Measurements from ENCODE around the gene TMPRSS4. TPM values are rescaled to one million over a fixed set of nuclear protein-coding genes. Genes with fewer than 3 reads are reported as not detected.

TMPRSS4 gene
- total and polyA plus RNA-seq, 4 donors: 4.8 to 10.1 (median 8.7) TPM

- TF ChIP-seq, protein P1, sequence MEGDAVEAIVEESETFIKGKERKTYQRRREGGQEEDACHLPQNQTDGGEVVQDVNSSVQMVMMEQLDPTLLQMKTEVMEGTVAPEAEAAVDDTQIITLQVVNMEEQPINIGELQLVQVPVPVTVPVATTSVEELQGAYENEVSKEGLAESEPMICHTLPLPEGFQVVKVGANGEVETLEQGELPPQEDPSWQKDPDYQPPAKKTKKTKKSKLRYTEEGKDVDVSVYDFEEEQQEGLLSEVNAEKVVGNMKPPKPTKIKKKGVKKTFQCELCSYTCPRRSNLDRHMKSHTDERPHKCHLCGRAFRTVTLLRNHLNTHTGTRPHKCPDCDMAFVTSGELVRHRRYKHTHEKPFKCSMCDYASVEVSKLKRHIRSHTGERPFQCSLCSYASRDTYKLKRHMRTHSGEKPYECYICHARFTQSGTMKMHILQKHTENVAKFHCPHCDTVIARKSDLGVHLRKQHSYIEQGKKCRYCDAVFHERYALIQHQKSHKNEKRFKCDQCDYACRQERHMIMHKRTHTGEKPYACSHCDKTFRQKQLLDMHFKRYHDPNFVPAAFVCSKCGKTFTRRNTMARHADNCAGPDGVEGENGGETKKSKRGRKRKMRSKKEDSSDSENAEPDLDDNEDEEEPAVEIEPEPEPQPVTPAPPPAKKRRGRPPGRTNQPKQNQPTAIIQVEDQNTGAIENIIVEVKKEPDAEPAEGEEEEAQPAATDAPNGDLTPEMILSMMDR (IDR thresholded peaks at IDR 0.05; ENCODE audit: control extremely low read depth, extremely low read depth): no peak
- DNase-seq (no peak), ATAC-seq (ENCODE audit: insufficient read depth, low FRiP score) (no peak)
- Histone ChIP-seq H3K27ac (ENCODE audit: low read depth in 1 of 2, low read length in 1 of 2) (no peak overlapping the region), H3K4me3 (no peak overlapping the region), H3K27me3 (ENCODE audit: control insufficient read depth in 3 of 3, insufficient read depth in 3 of 3, low read length in 2 of 3) (peaks cover 0 to 58% (median 32%) of the 10 kb centered on the region in 3 donors), H3K9ac (ENCODE audit: insufficient read depth in 1 of 2, low read length in 2 of 2) (no peak overlapping the region), H3K9me3 (ENCODE audit: control insufficient read depth in 4 of 4, insufficient read depth in 3 of 4, low read length in 3 of 4) (peaks cover 0 to 2% (median 0%) of the 10 kb centered on the region in 4 donors), H3K36me3 (ENCODE audit: control insufficient read depth in 4 of 4, insufficient read depth in 4 of 4, low read length in 4 of 4) (no peaks in the 10 kb centered on the region), H3K4me1 (ENCODE audit: control insufficient read depth in 5 of 5, insufficient read depth in 5 of 5, low read length in 5 of 5) (peaks cover 0 to 49% (median 14%) of the 10 kb centered on the region in 5 donors)
- 80 to 82% methylated on average over 11 of the region's 11 CpGs for WGBS, 2 donors
Measured at GRCh38 chr11:118153976-118154375, 77.1 kb downstream of the TMPRSS4 start.

DNA sequence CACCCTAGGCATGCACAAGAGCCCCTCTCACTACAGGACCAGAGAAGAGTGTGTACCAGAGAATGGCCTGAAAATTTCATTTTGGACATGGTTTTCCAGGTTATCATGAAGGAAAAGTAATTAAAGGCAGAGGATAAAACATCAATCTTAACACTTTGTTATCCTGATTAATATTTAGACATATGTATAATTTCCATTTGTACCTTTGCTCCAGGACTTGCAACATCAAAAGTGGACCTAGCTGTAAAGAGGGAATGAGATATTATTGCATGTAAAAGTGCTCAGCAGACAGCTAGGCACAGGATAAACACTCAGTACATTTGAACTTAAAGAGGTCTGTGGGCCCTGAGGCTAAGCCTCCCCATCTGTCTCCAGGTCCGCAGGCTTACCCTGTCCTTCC is 77.8 kb downstream of the TMPRSS4 start:
- H3K4me1 ChIP-seq (ENCODE audit: control insufficient read depth in 5 of 5, insufficient read depth in 5 of 5, low read length in 5 of 5): peaks cover 0 to 49% (median 14%) of the 10 kb centered on the region in 5 donors
- H3K27me3 ChIP-seq (ENCODE audit: control insufficient read depth in 3 of 3, insufficient read depth in 3 of 3, low read length in 2 of 3): peaks cover 0 to 58% (median 32%) of the 10 kb centered on the region in 3 donors
- no peak overlapping the region for H3K4me3 ChIP-seq
- peaks cover 0 to 2% (median 0%) of the 10 kb centered on the region in 4 donors for H3K9me3 ChIP-seq (ENCODE audit: control insufficient read depth in 4 of 4, insufficient read depth in 3 of 4, low read length in 3 of 4)
- H3K9ac ChIP-seq (ENCODE audit: insufficient read depth in 1 of 2, low read length in 2 of 2): no peak overlapping the region
- H3K36me3 ChIP-seq (ENCODE audit: control insufficient read depth in 4 of 4, insufficient read depth in 4 of 4, low read length in 4 of 4): no peaks in the 10 kb centered on the region
- TF ChIP-seq, protein P1 (IDR thresholded peaks at IDR 0.05; ENCODE audit: control extremely low read depth, extremely low read depth): no peak
- no peak for ATAC-seq (ENCODE audit: insufficient read depth, low FRiP score)
- DNase-seq: no peak
- WGBS, 2 donors: 86 to 96% methylated on average over 1 of the region's 1 CpG
- H3K27ac ChIP-seq (ENCODE audit: low read depth in 1 of 2, low read length in 1 of 2): no peak overlapping the region

DNA sequence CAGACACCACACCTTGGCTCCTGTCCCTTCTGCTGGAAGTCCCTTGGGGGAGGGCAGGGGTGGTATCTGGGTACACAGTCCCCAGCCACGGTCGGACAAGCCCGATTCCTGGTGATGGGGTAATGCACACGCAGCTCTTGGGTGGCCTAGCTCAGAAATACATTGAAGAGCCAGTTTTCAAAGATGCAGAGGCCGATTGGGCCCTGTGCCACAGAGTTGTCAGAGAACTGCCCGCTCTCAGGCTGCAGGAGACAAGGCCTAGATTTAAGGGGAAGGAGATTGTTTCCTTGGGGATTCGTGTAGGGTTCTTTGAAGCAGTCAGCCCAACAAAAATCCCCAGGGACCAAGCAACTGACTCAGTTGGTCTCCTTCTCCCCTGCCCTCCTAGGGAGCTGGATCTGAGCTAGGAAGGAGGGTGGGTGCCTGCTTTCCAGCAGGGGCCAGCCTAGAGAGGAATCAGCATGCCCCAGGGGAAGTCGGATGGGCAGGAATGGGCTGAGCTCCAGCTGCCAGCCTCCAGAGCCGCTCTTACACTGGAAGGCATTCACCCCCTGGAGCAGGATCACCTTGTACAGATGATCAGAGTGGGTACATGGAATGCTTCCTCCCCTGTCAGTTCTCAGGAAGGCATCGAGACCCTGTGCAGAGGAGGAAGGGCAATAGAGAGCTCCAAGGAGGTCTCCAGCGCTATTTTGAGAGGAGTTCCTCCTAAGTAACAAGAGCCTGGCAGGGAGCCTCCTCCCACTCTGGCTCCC is 79.1 kb downstream of the TMPRSS4 start:
- TF ChIP-seq, protein P1 (IDR thresholded peaks at IDR 0.05; ENCODE audit: control extremely low read depth, extremely low read depth): no peak
- Histone ChIP-seq H3K4me1 (ENCODE audit: control insufficient read depth in 5 of 5, insufficient read depth in 5 of 5, low read length in 5 of 5) (peaks cover 0 to 49% (median 13%) of the 10 kb centered on the region in 5 donors), H3K27ac (ENCODE audit: low read depth in 1 of 2, low read length in 1 of 2) (no peak overlapping the region), H3K9ac (ENCODE audit: insufficient read depth in 1 of 2, low read length in 2 of 2) (no peak overlapping the region), H3K4me3 (no peak overlapping the region), H3K27me3 (ENCODE audit: control insufficient read depth in 3 of 3, insufficient read depth in 3 of 3, low read length in 2 of 3) (peaks cover 0 to 55% (median 32%) of the 10 kb centered on the region in 3 donors), H3K9me3 (ENCODE audit: control insufficient read depth in 4 of 4, insufficient read depth in 3 of 4, low read length in 3 of 4) (peaks cover 0 to 4% (median 0%) of the 10 kb centered on the region in 4 donors), H3K36me3 (ENCODE audit: control insufficient read depth in 4 of 4, insufficient read depth in 4 of 4, low read length in 4 of 4) (no peaks in the 10 kb centered on the region)
- DNase-seq: peak; percentile 78 to 92 (median 90)
- 43 to 57% methylated on average over 11 of the region's 11 CpGs for WGBS, 2 donors
- no peak for ATAC-seq (ENCODE audit: insufficient read depth, low FRiP score)
